NCI-H2196 (cell line): ENCODE data around the gene JAK3.

Source experiments
- DNase-seq: peaks from one replicate; lab custom pipeline; 2025; ENCODE audit not compliant: unreplicated experiment; lab: John Stamatoyannopoulos, UW

Gene JAK3

GRCh38 chr19:17841810-17842662 lies 5.7 kb downstream of the JAK3 start:
- DNase-seq: peak; percentile 98

GRCh38 chr19:17841371-17841809 lies 6.4 kb downstream of the JAK3 start:
- no peak for DNase-seq

- no peak for DNase-seq
Measured at GRCh38 chr19:17840019-17840418, 7.8 kb downstream of the JAK3 start.

- DNase-seq: no peak
Measured at GRCh38 chr19:17837972-17838371, 9.8 kb downstream of the JAK3 start.

GRCh38 chr19:17836530-17836929 lies 11.3 kb downstream of the JAK3 start:
- no peak for DNase-seq

GRCh38 chr19:17835182-17836006 lies 12.4 kb downstream of the JAK3 start:
- no peak for DNase-seq

GRCh38 chr19:17834350-17835181 lies 13.2 kb downstream of the JAK3 start:
- no peak for DNase-seq

GRCh38 chr19:17832443-17833208 lies 15.2 kb downstream of the JAK3 start:
- DNase-seq: no peak

GRCh38 chr19:17831419-17831888 lies 16.3 kb downstream of the JAK3 start:
- no peak for DNase-seq

- peak; percentile 95 for DNase-seq
Measured at GRCh38 chr19:17830567-17831418, 17.0 kb downstream of the JAK3 start.

- peak; percentile 93 for DNase-seq
Measured at GRCh38 chr19:17829855-17830566, 17.8 kb downstream of the JAK3 start.

- DNase-seq: no peak
Measured at GRCh38 chr19:17826508-17827056, 21.2 kb downstream of the JAK3 start.

- no peak for DNase-seq
Measured at GRCh38 chr19:17824339-17824738, 23.4 kb downstream of the JAK3 start.

- DNase-seq: no peak
Measured at GRCh38 chr19:17821190-17821589, 26.6 kb downstream of the JAK3 start, which contains the start of gene INSL3. Gene INSL3, minus strand, starts transcription at chr19:17821519. Its CDS starts 13 bp downstream, at chr19:17821506.

- no peak for DNase-seq
Measured at GRCh38 chr19:17817668-17818363, 30.0 kb downstream of the JAK3 start.

GRCh38 chr19:17812099-17812498 lies 35.7 kb downstream of the JAK3 start:
- no peak for DNase-seq

- DNase-seq: no peak
Measured at GRCh38 chr19:17811681-17812080, 36.1 kb downstream of the JAK3 start.

- no peak for DNase-seq
Measured at GRCh38 chr19:17811103-17811502, 36.7 kb downstream of the JAK3 start.
